ENCODE measurements around the gene NCCRP1. TPM values are rescaled to one million over a fixed set of nuclear protein-coding genes. Genes with fewer than 3 reads are reported as not detected.

Gene NCCRP1
- total RNA-seq, 1 donor from 2014 or later: 18.4 TPM

DNA sequence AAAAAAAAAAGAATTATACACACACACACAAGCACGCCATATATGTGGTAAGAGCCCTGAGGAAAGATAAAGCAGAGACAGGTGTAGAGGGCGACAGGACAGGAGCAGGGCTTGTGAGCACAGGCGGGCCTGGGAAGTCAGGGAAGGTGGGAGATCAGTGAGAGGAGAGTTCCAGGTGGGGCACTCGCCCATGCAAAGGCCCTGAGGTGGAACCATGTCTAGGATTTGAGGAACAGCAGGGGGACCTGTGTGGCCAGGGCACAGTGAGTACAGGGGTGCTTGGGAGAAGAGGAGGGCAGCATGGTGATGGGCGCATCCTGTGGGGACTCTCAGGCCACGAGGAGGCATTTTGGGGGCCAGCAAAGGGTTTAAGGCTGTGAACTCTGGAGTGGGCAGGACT lies 32.5 kb upstream of the NCCRP1 start:
- no peak for DNase-seq (ENCODE audit: low spot score)

DNA sequence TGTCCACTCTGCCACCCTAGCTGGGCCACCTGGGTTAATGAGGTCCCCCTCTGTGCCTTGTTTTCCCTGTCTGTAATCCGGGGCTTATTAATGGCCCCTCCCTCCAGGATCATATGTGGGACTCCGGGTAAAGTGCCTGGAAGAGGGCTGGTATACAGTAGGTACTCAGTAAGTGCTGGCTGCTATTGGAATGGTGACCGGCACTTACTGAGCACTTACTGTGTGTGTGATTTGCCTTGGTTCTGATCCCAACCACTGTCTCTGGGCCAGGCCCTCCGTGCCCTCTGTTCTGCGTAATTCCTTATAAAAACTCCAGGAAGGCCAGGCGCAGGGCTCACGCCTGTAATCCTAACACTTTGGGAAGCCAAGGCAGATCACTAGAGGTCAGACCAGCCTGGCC lies 30.9 kb upstream of the NCCRP1 start:
- no peak for DNase-seq (ENCODE audit: low spot score)

- peak; percentile 89 for DNase-seq (ENCODE audit: low spot score)
These were observed 30.0 kb upstream of the NCCRP1 start for GRCh38 chr19:39166571-39167391.

DNA sequence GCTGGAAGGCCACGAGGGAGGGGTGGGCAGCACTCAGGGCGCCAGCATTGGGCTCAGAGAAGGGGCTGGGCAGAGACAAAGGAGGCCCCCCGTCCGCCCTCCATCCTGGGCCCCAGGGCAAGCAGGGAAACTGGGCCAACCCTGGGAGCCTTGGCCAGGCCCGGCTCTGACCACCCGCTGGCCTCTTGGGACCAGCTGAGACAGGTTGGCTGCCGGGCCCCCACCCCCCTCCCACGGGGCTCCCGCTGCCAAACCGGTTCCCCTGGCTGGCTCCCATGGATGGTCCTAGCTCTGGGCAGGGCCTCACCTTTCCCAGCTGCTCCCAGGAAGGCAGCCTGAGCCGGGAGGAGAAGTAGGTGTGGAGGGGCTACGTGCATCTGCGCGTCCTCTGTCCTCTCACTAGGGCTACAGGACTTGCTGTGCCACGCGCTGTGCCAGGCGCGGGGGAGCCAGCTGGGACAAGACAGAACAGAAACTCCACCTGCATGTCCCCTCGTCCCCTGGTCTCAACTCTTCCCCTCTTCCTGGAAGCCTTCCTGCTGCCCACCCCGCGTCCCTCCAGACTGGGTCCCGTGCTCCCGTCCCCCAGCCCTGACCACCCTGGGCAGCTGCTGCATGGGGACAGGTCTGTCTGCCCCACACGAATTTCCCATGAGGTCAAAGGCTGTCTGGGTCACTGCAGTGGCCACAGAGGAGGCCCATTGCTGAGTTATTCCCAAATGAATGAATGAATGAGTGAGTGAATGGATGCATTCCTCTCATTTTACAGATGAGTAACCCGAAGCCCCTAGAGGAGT lies 29.1 kb upstream of the NCCRP1 start:
- peak; percentile 79 for DNase-seq (ENCODE audit: low spot score)

- no peak for DNase-seq (ENCODE audit: low spot score)
These were observed 28.3 kb upstream of the NCCRP1 start for GRCh38 chr19:39168258-39169142.

- DNase-seq (ENCODE audit: low spot score): no peak
These were observed 27.5 kb upstream of the NCCRP1 start for GRCh38 chr19:39169143-39169810.

GRCh38 chr19:39170386-39171231 lies 26.2 kb upstream of the NCCRP1 start:
- no peak for DNase-seq (ENCODE audit: low spot score)

DNA sequence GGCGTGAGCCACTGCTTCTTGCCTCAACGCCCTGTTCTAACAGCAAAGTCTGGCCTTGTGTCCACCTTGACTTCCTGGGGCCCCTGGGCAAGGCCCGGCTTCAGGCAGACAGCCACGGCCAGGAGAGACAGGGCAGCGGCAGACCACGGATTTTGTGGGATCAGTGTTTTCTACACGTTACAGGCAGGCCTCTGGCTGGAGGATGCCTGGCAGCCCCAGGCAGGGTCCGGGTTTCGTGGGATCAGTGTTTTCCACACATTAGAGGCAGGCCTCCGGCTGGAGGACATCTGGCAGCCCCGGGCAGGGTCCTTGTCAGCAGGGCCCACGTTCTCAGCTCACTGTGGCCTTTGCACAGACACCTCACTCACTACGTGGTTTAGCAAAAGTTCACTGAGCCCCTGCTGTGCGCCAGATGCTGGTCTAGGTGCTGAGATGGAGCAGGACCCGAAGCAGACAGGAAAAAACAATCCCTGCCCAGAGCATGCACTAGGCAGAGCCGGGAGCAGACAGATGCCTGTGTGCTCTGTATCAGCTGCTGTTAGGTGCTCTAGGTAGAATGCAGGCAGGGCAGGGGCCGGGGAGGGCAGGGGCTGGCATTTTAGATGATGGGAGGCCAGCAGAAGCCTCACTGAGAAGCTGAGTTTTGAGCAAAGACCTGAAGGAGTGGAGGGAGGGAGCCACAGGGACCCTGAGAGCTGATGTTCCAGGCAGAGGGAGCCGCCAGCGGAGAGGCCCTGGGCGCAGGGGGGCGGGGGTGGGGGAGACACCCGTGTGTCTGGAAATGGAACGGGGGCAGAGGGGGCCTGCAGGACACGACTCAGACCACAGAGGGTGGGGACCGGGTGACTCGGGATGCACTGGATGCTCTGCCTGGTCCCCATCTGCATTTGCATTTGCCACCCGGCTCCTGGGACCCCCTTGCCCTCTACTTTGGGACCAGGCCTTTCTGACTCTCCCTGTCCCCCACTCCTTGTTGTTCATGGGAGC lies 25.0 kb upstream of the NCCRP1 start:
- DNase-seq (ENCODE audit: low spot score): no peak

- no peak for DNase-seq (ENCODE audit: low spot score)
These were observed 23.9 kb upstream of the NCCRP1 start for GRCh38 chr19:39172700-39173501.

DNA sequence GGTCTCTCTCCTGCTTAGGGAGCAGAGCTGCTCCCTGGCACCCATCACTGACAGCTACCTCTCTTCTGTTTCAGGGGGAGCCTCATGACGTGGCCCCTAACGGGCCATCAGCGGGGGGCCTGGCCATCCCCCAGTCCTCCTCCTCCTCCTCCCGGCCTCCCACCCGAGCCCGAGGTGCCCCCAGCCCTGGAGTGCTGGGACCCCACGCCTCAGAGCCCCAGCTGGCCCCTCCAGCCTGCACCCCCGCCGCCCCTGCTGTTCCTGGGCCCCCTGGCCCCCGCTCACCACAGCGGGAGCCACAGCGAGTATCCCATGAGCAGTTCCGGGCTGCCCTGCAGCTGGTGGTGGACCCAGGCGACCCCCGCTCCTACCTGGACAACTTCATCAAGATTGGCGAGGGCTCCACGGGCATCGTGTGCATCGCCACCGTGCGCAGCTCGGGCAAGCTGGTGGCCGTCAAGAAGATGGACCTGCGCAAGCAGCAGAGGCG lies 23.2 kb upstream of the NCCRP1 start:
- no peak for DNase-seq (ENCODE audit: low spot score)

DNA sequence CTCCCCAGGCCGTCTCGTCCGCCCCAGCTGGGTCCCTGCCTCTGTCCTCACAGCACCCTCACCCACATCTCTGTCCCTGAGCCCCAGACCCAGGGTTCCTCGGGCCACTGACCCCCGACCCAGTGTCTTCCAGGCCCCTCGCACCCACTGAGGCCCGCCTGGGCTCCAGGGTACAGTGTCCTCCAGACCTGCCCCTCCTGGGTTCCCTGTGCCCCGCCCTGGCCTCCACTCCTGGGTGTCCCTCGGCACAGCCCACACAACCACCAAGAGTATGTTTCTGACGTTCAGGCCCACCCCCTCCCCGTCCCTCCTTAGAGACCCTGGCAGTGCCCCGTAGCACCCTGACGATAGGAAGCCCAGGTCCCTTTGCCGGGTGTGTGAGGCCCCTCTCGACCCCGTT lies 22.6 kb upstream of the NCCRP1 start:
- no peak for DNase-seq (ENCODE audit: low spot score)

- no peak for DNase-seq (ENCODE audit: low spot score)
These were observed 21.9 kb upstream of the NCCRP1 start for GRCh38 chr19:39174558-39175544.

DNA sequence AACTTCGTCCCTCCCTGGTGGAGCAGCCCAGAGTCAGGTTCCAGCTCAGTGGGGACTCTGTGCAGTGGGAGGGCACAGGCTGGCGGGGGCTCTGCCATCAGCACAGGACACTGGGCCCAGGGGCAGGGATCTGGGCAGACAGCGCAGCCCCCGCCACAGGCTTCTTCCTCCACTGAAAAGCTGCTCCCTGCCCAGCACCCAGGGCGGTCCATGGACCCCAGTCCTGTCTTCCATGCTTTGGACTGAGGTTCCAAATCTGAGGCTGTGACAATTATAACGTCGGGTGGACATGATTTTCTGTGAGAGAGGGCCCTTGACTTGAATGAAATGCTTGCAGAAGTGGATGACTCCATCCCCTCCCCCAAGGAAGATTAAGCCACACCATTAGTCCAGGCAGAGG lies 21.2 kb upstream of the NCCRP1 start:
- DNase-seq (ENCODE audit: low spot score): no peak

DNA sequence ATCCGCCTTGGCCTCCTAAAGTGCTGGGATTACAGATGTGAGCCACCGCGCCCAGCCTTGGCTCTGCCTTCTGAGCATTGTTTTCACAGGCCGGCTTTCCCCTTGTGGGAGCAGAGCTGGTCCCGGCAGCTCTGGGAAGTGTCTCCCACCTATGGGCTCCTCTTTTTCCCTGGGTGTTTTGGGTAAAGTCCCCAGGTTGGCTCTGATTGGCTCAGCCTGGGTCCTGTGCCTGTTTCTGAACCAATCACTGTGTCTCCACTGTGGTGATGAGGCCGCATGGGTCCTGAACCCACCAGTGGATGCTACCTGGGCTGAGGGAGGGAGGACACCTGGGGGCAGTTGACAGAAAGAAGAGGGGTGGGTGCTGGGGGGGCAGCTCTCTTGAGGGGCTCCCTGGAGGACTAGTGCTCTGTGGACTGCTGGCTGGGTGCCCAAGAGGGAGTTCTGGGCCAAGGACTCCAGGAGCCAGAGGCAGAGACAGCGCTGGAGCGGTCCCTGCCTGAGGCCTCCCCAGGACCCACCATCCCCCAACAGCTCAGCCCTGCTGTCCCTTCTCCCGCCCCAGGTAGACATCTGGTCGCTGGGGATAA lies 19.6 kb upstream of the NCCRP1 start:
- DNase-seq (ENCODE audit: low spot score): no peak

DNA sequence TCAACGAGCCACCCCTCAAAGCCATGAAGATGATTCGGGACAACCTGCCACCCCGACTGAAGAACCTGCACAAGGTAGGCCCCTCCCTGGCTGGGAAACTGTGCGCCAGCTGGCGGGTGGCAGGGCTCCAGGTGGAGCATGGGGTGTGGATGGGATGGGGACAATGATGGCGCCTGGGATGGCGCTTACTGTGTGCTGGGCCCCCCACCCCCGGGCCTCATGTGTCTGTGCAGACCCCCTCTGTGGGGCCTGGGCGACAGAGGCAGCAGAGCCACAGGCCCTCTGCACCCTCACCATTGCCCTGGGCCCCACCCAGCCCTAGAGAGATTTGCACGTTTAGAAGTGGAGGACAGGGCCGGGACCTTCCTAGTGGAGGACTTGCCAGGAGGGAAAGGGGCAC lies 19.0 kb upstream of the NCCRP1 start:
- no peak for DNase-seq (ENCODE audit: low spot score)

- no peak for DNase-seq (ENCODE audit: low spot score)
These were observed 18.3 kb upstream of the NCCRP1 start for GRCh38 chr19:39178296-39179006.

Data from ureter (tissue), 1 donor.